RWPE2 (cell line): ENCODE data around the gene RELN.

Experiments
- ATAC-seq: fragments of 200-7000 bp; cut with Tn5 transposase; 3 replicates; pipeline ENCODE4 v1.9.1; 2021; ENCODE audit warnings: low read depth
- DNase-seq: peaks from one replicate; pipeline ENCODE4 v3.0.0-alpha.2; 2020; ENCODE audit warnings: low spot score
- H3K27ac ChIP-seq: fragments of 450-650 bp; 2 replicates; pipeline ENCODE4 v1.5.1; 2017; ENCODE audit warnings: mild to moderate bottlenecking; ENCODE audit not compliant: poor library complexity, severe bottlenecking
- H3K27me3 ChIP-seq: fragments of 250-450 bp; sonication (Bioruptor Pico); 2 replicates; pipeline ENCODE4 v1.5.1; 2021; ENCODE audit warnings: mild to moderate bottlenecking, moderate library complexity; ENCODE audit not compliant: insufficient read depth, poor library complexity, severe bottlenecking
- H3K36me3 ChIP-seq: fragments of 250-450 bp; sonication (Bioruptor Pico); 2 replicates; pipeline ENCODE4 v1.5.1; 2020; ENCODE audit warnings: low read depth, mild to moderate bottlenecking, moderate library complexity
- H3K4me1 ChIP-seq: fragments of 250-450 bp; sonication (Bioruptor Pico); 2 replicates; pipeline ENCODE4 v1.5.1; 2021; ENCODE audit warnings: mild to moderate bottlenecking, moderate library complexity; ENCODE audit not compliant: insufficient read depth, poor library complexity, severe bottlenecking
- H3K4me3 ChIP-seq: fragments of 250-450 bp; sonication (Bioruptor Pico); 2 replicates; pipeline ENCODE4 v1.5.1; 2021; ENCODE audit warnings: mild to moderate bottlenecking, moderate library complexity; ENCODE audit not compliant: severe bottlenecking
- H3K9me3 ChIP-seq: fragments of 250-450 bp; sonication (Bioruptor Pico); 2 replicates; pipeline ENCODE4 v1.5.1; 2021; ENCODE audit warnings: mild to moderate bottlenecking, moderate library complexity; ENCODE audit not compliant: severe bottlenecking
- CTCF ChIP-seq: fragments of 450-650 bp; IDR thresholded peaks from one replicate; pipeline ENCODE4 v1.5.1; 2017; ENCODE audit warnings: mild to moderate bottlenecking, moderate library complexity; ENCODE audit not compliant: poor library complexity, severe bottlenecking

Gene RELN

GRCh38 chr7:103875718-103876117 lies 113.7 kb downstream of the RELN start:
- DNase-seq: no peak

GRCh38 chr7:103871473-103871872 lies 118.0 kb downstream of the RELN start:
- Histone ChIP-seq H3K4me1 (no peaks in the 10 kb centered on the region), H3K9me3 (no peaks in the 10 kb centered on the region), H3K27ac (no peak overlapping the region), H3K4me3 (no peak overlapping the region), H3K36me3 (no peaks in the 10 kb centered on the region), H3K27me3 (peaks cover 11% of the 10 kb centered on the region)
- DNase-seq: no peak
- ATAC-seq: no peak
- no peak for TF ChIP-seq CTCF

More at GRCh38 chr7:103875718-103876117, 113.7 kb downstream of the RELN start:
- no peak overlapping the region for H3K27ac ChIP-seq
- H3K27me3 ChIP-seq: no peaks in the 10 kb centered on the region
- H3K4me1 ChIP-seq: no peaks in the 10 kb centered on the region
- no peak for TF ChIP-seq CTCF
- H3K36me3 ChIP-seq: no peaks in the 10 kb centered on the region
- H3K9me3 ChIP-seq: no peaks in the 10 kb centered on the region
- no peak for ATAC-seq
- no peak overlapping the region for H3K4me3 ChIP-seq

GRCh38 chr7:103870664-103871063 lies 118.8 kb downstream of the RELN start:
- Histone ChIP-seq H3K9me3 (no peaks in the 10 kb centered on the region), H3K27ac (no peak overlapping the region), H3K4me1 (no peaks in the 10 kb centered on the region), H3K27me3 (peaks cover 16% of the 10 kb centered on the region), H3K4me3 (no peak overlapping the region), H3K36me3 (no peaks in the 10 kb centered on the region)
- DNase-seq: no peak
- no peak for TF ChIP-seq CTCF
- ATAC-seq: no peak

- no peak for ATAC-seq
- Histone ChIP-seq H3K9me3 (no peaks in the 10 kb centered on the region), H3K4me3 (no peak overlapping the region), H3K4me1 (no peaks in the 10 kb centered on the region), H3K36me3 (no peaks in the 10 kb centered on the region), H3K27ac (no peak overlapping the region), H3K27me3 (peaks cover 16% of the 10 kb centered on the region)
- TF ChIP-seq CTCF: no peak
- DNase-seq: no peak
These were observed 121.6 kb downstream of the RELN start for GRCh38 chr7:103867874-103868273.

- DNase-seq (no peak), ATAC-seq (no peak)
- Histone ChIP-seq H3K4me1 (no peaks in the 10 kb centered on the region), H3K27me3 (peaks cover 16% of the 10 kb centered on the region), H3K4me3 (no peak overlapping the region), H3K36me3 (no peaks in the 10 kb centered on the region), H3K9me3 (no peaks in the 10 kb centered on the region), H3K27ac (no peak overlapping the region)
- TF ChIP-seq CTCF: no peak
These were observed 122.5 kb downstream of the RELN start for GRCh38 chr7:103866919-103867318.
